Measurements from ENCODE around the gene ARHGDIA.

GRCh38 chr17:81879121-81879520 lies 8.0 kb upstream of the ARHGDIA start:
- TF ChIP-seq CTCF (IDR thresholded peaks at IDR 0.05), result no peak
- TF ChIP-seq POLR2AphosphoS5 (IDR thresholded peaks at IDR 0.05), result no peak
- TF ChIP-seq POLR2A (IDR thresholded peaks at IDR 0.05), result no peak
- no peak for TF ChIP-seq EP300 (IDR thresholded peaks at IDR 0.05)
